ENCODE results near the gene GRIK5. TPM values are rescaled to one million over a fixed set of nuclear protein-coding genes. Genes with fewer than 3 reads are reported as not detected.

GRIK5 gene
- total RNA-seq, 1 experiment from 2014 or later: 43.1 TPM

DNA sequence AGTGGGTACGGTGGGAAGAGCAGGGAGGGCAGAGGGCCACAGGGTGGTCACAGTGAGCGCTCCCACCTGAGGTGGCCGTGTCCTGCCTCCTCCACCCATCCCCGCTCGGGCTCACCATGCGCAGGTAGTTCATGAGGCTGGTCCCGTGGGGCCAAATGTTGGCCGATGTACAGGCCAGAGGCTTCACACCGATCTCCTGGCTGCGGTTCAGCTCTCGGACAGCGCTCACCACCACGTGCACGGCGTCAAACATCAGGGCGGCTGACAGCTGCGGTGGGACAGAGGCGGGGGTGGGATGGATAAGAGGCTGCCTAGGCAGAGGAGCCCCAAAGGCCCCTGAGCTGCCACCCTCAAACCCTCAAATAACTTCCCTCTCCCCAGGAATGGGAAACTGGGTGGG lies 15.8 kb downstream of the GRIK5 start:
- DNase-seq: no peak
- no peaks in the 10 kb centered on the region for H3K9me3 ChIP-seq (ENCODE audit: control insufficient read depth, low read depth, low read length)
- Mint-ChIP-seq H3K4me1 (no peaks in the 10 kb centered on the region), H3K27me3 (ENCODE audit: low read depth) (no peaks in the 10 kb centered on the region; the same call in 1 of the 2 replicates), H3K36me3 (ENCODE audit: insufficient read depth in 1 of 3, low read depth in 3 of 3) (peaks cover 42 to 78% (median 72%) of the 10 kb centered on the region in 3 experiments; a peak in 6 of 7 replicates), H3K9me3 (no peaks in the 10 kb centered on the region), H3K4me3 (no peak overlapping the region), H3K27ac (no peak overlapping the region)
- no peaks in the 10 kb centered on the region for H3K79me2 ChIP-seq (ENCODE audit: insufficient read depth, low read length)
- no peaks in the 10 kb centered on the region for H3K27me3 ChIP-seq (ENCODE audit: insufficient read depth, low read length)
- no peak overlapping the region for H2BK15ac ChIP-seq (ENCODE audit: low read depth, low read length)
- H2AK5ac ChIP-seq (ENCODE audit: insufficient read length, low read length): no peak overlapping the region
- no peak overlapping the region for H3K9ac ChIP-seq (ENCODE audit: extremely low read depth, insufficient read length, low read length)
- peaks cover 4% of the 10 kb centered on the region for H4K20me1 ChIP-seq (ENCODE audit: control insufficient read depth, insufficient read depth, insufficient read length)
- H3K18ac ChIP-seq (ENCODE audit: insufficient read length, low read depth, low read length): no peak overlapping the region
- WGBS (ENCODE audit: extremely low coverage, insufficient read length, low lambda C conversion rate): no CpG with 5 or more reads among the region's 18 CpGs
- H3T11ph ChIP-seq (ENCODE audit: low read length): no peak overlapping the region
- no peak overlapping the region; the same call in 1 of the 2 replicates for H3K14ac ChIP-seq (ENCODE audit: insufficient read depth, low read length)
- no peak overlapping the region for H3K27ac ChIP-seq (ENCODE audit: insufficient read length, low read depth, low read length)
- H2BK5ac ChIP-seq (ENCODE audit: insufficient read length, low read length): no peak overlapping the region
- no peak overlapping the region for H4K8ac ChIP-seq (replicated peaks; ENCODE audit: insufficient read length, low read depth, low read length)
- H2AFZ ChIP-seq (ENCODE audit: low read length): no peak overlapping the region
- no peak overlapping the region for H4K5ac ChIP-seq (ENCODE audit: insufficient read length, low read depth, low read length)
- H3K23ac ChIP-seq (ENCODE audit: insufficient read length, low read depth, low read length): no peak overlapping the region
- H2BK20ac ChIP-seq (ENCODE audit: low read depth, low read length, poor library complexity, severe bottlenecking): no peak overlapping the region
- no peak overlapping the region for H2BK120ac ChIP-seq (ENCODE audit: low read depth, low read length, poor library complexity, severe bottlenecking)
- H3K23me2 ChIP-seq (ENCODE audit: insufficient read length, low read depth, low read length, poor library complexity, severe bottlenecking): no peaks in the 10 kb centered on the region
- H3K4me1 ChIP-seq (ENCODE audit: insufficient read depth, low read length): no peaks in the 10 kb centered on the region
- TF ChIP-seq, protein P1, sequence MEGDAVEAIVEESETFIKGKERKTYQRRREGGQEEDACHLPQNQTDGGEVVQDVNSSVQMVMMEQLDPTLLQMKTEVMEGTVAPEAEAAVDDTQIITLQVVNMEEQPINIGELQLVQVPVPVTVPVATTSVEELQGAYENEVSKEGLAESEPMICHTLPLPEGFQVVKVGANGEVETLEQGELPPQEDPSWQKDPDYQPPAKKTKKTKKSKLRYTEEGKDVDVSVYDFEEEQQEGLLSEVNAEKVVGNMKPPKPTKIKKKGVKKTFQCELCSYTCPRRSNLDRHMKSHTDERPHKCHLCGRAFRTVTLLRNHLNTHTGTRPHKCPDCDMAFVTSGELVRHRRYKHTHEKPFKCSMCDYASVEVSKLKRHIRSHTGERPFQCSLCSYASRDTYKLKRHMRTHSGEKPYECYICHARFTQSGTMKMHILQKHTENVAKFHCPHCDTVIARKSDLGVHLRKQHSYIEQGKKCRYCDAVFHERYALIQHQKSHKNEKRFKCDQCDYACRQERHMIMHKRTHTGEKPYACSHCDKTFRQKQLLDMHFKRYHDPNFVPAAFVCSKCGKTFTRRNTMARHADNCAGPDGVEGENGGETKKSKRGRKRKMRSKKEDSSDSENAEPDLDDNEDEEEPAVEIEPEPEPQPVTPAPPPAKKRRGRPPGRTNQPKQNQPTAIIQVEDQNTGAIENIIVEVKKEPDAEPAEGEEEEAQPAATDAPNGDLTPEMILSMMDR (conservative IDR thresholded peaks at IDR 0.05): no peak
- no peak overlapping the region for H3K4me2 ChIP-seq (ENCODE audit: insufficient read depth, insufficient read length, low read length)
- no peak overlapping the region for H3K56ac ChIP-seq (ENCODE audit: insufficient read length, low read depth, low read length)
- H2BK12ac ChIP-seq (ENCODE audit: insufficient read length, low read depth, low read length): no peak overlapping the region
- H4K91ac ChIP-seq (ENCODE audit: insufficient read length, low read depth, low read length): no peak overlapping the region
- no peaks in the 10 kb centered on the region for H3K79me1 ChIP-seq (ENCODE audit: insufficient read depth, low read depth, low read length, poor library complexity, severe bottlenecking)
- no peak overlapping the region for H3K4ac ChIP-seq (ENCODE audit: low read depth, low read length)

Measured in H9 (cell line).